ENCODE results near the gene LAMC3.
"Not testable (repeated sequence)": the region's sequence is repeated elsewhere in the genome, so short reads cannot be mapped to it uniquely, and the experiment has no call there.

Gene LAMC3

DNA sequence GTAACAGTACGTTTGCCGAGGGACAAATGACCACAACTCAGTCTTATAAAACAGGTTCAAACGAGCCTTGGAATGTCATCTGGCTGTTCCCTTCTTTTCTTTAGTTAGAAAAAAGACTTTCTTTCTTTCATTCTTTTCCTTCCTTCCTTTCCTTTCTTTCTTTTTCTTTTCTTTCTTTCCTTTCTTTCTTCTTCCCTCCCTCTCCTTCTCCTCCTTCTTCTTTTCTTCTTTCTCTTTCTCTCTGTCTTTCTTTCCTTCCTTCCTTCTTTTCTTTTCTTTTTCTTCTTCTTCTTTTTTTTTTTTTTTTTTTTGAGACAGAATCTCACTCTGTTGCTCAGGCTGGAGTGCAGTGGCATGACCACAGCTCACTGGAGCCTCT, 9.7 kb upstream of the LAMC3 start:
- TF ChIP-seq, protein P1, sequence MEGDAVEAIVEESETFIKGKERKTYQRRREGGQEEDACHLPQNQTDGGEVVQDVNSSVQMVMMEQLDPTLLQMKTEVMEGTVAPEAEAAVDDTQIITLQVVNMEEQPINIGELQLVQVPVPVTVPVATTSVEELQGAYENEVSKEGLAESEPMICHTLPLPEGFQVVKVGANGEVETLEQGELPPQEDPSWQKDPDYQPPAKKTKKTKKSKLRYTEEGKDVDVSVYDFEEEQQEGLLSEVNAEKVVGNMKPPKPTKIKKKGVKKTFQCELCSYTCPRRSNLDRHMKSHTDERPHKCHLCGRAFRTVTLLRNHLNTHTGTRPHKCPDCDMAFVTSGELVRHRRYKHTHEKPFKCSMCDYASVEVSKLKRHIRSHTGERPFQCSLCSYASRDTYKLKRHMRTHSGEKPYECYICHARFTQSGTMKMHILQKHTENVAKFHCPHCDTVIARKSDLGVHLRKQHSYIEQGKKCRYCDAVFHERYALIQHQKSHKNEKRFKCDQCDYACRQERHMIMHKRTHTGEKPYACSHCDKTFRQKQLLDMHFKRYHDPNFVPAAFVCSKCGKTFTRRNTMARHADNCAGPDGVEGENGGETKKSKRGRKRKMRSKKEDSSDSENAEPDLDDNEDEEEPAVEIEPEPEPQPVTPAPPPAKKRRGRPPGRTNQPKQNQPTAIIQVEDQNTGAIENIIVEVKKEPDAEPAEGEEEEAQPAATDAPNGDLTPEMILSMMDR (IDR thresholded peaks at IDR 0.05; ENCODE audit: low read depth, low read length): no peak
- H3K4me3 ChIP-seq (replicated peaks in 1 of 2; ENCODE audit: low read depth in 2 of 2, low read length in 2 of 2): no peak overlapping the region
- no peak for DNase-seq (ENCODE audit: low read depth in 2 of 2)

DNA sequence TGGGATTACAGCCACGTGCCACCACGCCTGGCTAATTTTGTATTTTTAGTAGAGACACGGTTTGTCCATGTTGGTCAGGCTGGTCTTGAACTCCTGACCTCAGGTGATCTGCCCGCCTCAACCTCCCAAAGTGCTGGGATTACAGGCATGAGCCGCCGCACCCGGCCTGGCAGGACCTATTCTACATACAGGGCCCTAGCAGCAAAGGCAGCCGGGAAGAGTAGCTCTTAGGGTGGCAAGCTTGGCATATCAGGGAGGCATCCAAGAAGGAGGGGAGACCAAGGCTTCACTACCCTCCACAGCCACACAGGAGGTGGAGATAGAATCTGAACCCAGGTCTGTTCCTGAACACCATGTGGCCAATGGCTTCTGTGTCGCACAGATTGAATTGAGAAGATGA, 8.4 kb upstream of the LAMC3 start:
- not testable (repeated sequence) for DNase-seq (ENCODE audit: low read depth in 2 of 2); H3K4me3 ChIP-seq (replicated peaks in 1 of 2; ENCODE audit: low read depth in 2 of 2, low read length in 2 of 2)

DNA sequence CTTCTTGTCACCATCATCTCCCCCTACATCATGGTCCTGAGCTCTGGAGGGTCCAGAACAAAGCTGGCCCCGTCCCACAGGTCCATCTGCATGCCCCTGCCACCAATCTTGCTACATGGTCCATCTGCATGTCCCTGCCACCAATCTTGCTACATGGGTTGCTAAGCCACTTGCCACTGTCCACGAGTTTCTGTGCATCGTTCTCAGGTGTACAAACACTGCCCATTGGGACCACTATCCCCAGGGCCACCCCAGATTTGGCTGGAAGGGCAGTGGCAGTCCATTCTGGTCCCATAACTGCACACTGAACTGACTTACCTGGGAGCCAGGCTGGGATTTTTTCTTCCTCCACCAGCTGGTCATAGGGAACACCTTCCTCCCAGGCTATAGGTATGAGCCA, 8.0 kb upstream of the LAMC3 start:
- no peak for DNase-seq (ENCODE audit: low read depth in 2 of 2)
- TF ChIP-seq, protein P1 (IDR thresholded peaks at IDR 0.05; ENCODE audit: low read depth, low read length): no peak
- H3K4me3 ChIP-seq (replicated peaks in 1 of 2; ENCODE audit: low read depth in 2 of 2, low read length in 2 of 2): no peak overlapping the region

DNA sequence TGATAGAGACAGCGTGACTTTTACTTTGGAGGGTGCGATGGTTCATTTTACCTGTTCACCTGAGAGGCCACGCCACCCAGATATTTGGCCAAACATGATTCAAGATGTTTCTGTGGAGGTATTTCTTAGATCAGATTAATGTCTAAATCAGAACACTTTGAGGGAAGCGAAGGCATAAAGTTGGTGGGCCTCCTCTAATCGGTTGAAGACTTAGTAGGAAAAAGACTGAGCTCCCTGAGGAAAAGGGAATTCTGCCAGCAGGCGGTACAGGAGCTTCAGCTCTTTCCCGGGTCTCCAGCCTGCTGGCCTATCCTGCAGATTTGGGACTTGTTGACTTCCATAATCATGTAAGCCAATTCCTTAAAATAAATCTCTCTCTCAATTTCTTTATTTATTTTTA, 7.0 kb upstream of the LAMC3 start:
- no peak overlapping the region for H3K4me3 ChIP-seq (replicated peaks in 1 of 2; ENCODE audit: low read depth in 2 of 2, low read length in 2 of 2)
- TF ChIP-seq, protein P1 (IDR thresholded peaks at IDR 0.05; ENCODE audit: low read depth, low read length): no peak
- no peak for DNase-seq (ENCODE audit: low read depth in 2 of 2)

DNA sequence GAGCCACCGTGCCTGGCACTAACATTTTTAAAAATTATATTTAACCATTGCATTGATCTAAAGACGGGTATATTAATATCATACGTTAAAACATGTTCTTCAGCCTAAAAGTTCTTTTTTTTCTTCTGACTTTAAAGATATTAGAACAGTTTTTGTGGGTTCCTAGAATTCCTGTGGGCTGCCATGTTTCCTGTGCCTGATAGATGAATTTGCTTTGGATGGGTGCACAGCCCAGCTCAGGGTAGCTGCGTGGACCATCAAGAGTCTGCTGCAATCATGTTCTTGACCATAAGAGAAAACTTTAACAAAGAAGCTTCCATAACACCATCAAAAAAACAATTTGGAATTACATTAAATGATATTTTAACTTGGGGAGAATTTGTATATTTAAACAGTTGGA, 2.4 kb upstream of the LAMC3 start:
- no peak overlapping the region for H3K4me3 ChIP-seq (replicated peaks in 1 of 2; ENCODE audit: low read depth in 2 of 2, low read length in 2 of 2)
- TF ChIP-seq, protein P1 (IDR thresholded peaks at IDR 0.05; ENCODE audit: low read depth, low read length): no peak
- DNase-seq (ENCODE audit: low read depth in 2 of 2): no peak

DNA sequence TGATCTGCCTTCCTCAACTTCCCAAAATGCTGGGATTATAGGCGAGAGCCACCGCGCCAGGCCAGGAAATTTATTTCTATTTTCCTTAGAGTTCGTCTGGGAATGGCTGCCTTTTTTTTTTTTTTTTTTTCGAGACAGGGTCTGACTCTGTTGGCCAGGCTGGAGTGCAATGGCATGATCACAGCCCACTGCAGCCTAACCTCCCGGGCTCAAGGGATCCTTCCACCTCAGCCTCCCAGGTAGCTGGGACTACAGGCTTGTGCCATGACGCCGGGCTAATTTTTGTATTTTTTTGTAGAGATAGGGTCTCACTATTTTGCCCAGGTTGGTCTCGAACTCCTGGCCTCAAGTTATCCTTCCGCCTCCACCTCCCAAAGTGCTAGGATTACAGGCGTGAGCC, 888 bp upstream of the LAMC3 start:
- DNase-seq (ENCODE audit: low read depth in 2 of 2): no peak
- TF ChIP-seq, protein P1 (IDR thresholded peaks at IDR 0.05; ENCODE audit: low read depth, low read length): no peak
- H3K4me3 ChIP-seq (replicated peaks in 1 of 2; ENCODE audit: low read depth in 2 of 2, low read length in 2 of 2): no peak overlapping the region

DNA sequence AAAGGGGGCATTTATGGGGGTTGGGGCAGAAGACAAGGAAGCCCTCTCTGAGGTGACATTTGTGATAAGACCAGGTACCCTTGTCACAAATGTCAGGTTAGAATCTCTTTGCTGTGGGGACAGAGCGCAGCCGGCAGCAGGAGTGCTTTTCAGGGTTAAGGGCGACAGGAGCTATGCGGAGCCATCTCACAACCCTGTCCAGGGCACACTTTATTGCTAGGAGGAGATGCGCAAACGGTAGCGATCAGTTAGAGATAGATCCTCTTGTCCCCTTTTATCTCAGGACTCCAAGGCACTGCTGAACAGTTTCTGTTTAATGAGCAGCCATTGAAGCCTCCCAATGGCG, 438 bp upstream of the LAMC3 start:
- DNase-seq (ENCODE audit: low read depth in 2 of 2): no peak
- TF ChIP-seq, protein P1 (IDR thresholded peaks at IDR 0.05; ENCODE audit: low read depth, low read length): no peak
- no peak overlapping the region for H3K4me3 ChIP-seq (replicated peaks in 1 of 2; ENCODE audit: low read depth in 2 of 2, low read length in 2 of 2)

Measured in cardiac fibroblast (primary cell).